H1 (cell line): ENCODE measurements around the gene EGLN3. TPM values are rescaled to one million over a fixed set of nuclear protein-coding genes. Genes with fewer than 3 reads are reported as not detected.

Experiments used
- CBX8 ChIP-seq: fragments of 300-800, 300-1000 bp; sonication (generic); IDR thresholded peaks from 2 replicates; pipeline ENCODE4 v1.7.1; 2016; ENCODE audit warnings: low read depth, low read length, borderline replicate concordance
- polyA plus RNA-seq, 7 experiments: library from polyadenylated mRNA; depleted of rRNA in 3 of 7; stranded (reverse) in 5 of 7; unstranded in 2 of 7; fragments of >200 nt in 5 of 7; fragments of 200-250 nt in 2 of 7; gene quantifications; 1 replicate in 5 of 7; 2 replicates in 1 of 7; 4 replicates in 1 of 7; pipeline versions ENCODE4 v1.2.1 to v1.2.3, GENCODE V29; 2011 to 2013; ENCODE audit warnings: missing spikeins in 2 of 7, mixed read lengths in 2 of 7
- total RNA-seq: library from RNA; stranded (reverse); fragmentation: NEBNext Ultra II Directional; extraction: Animal tissue kit (Norgen Biotek cat#: 25700); gene quantifications from 2 replicates; pipeline ENCODE4 v1.2.1, GENCODE V29; 2021

The EGLN3 gene
- total and polyA plus RNA-seq, 2 of the 8 experiments (the other 6 are each of a cell fraction or from before 2014, with no cell fraction given): 10.6 to 27.3 TPM

DNA sequence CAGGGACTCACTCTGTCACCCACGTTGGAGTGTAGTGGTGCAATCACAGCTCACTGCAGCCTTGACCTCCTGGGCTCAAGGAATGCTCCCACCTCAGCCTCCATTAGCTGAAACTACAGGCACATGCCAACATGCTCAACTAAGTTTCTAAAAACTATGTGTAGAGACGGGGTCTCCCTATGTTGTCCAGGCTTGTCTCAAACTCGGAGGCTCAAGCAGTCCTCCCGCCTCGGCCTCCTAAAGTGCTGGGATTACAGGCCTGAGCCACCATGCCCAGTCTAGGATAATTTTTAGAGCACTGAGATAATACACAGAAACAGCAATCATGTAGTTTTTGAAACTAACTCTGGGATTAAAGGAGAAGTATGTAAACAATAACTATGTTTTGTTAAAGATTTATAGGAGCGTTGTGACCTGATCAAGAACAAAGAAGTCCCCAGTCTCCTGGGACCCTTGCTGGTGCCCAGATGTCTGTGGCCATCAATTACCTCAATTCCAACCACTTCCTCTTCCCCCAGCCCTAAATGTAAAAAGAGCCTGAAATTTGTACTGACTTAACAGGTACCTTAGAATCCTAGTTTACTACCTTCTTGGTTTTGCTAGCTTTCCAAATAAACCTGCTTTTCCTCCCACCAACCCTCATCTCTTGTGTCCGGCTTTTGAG, 28.9 kb upstream of the EGLN3 start (continued):
- TF ChIP-seq CBX8: no peak
